K562 (cell line): ENCODE results near the gene SLC6A9. TPM values are rescaled to one million over a fixed set of nuclear protein-coding genes. Genes with fewer than 3 reads are reported as not detected.
A peak's percentile ranks its signal among the peaks of the same experiment; 100 is the strongest.

Experiments
- EWSR1 ChIP-seq: fragments of 450-650 bp; IDR thresholded peaks from 2 replicates; pipeline ENCODE4 v1.6.1; 2018; ENCODE audit warnings: borderline replicate concordance, mild to moderate bottlenecking, low read depth, moderate library complexity; ENCODE audit not compliant: partially characterized antibody
- FUS ChIP-seq: fragments of 200-400 bp; formaldehyde crosslinking; optimal IDR thresholded peaks from 2 replicates; pipeline ENCODE3; 2017; ENCODE audit warnings: low read depth, low read length
- MTA1 ChIP-seq: fragments of 450-650 bp; IDR thresholded peaks from 2 replicates; pipeline ENCODE4 v1.6.1; 2017; ENCODE audit warnings: borderline replicate concordance
- PCBP1 ChIP-seq: fragments of 200-400 bp; formaldehyde crosslinking; IDR thresholded peaks from 2 replicates; pipeline ENCODE4 v1.6.1; 2018; ENCODE audit warnings: mild to moderate bottlenecking, low read depth, low read length; ENCODE audit not compliant: poor library complexity, severe bottlenecking
- ZNF699 ChIP-seq: fragments of 250-450 bp; sonication (Bioruptor Pico); IDR thresholded peaks from 2 replicates; pipeline ENCODE4 v1.8.0; 2021; ENCODE audit warnings: mild to moderate bottlenecking, moderate library complexity; ENCODE audit not compliant: insufficient replicate concordance
- polyA plus RNA-seq, 8 experiments: library from polyadenylated mRNA; depleted of rRNA in 4 of 8; stranded (reverse) in 5 of 8; unstranded in 3 of 8; fragments of >200 nt; fragmentation: Nextera tagmentation in 2 of 8; fragmentation: Illumina TruSeq in 1 of 8; extraction: Ambion mirVana in 2 of 8; extraction: Trizol in 1 of 8; gene quantifications; 2 replicates each; pipeline versions ENCODE4 v1.2.1 to v1.2.3, GENCODE V29; 2011 to 2014; ENCODE audit warnings: inconsistent platforms in 1 of 8, missing spikeins in 1 of 8
- total RNA-seq, 7 experiments: library from RNA; depleted of rRNA in 6 of 7; stranded (reverse); fragments of >200 nt in 6 of 7; fragmentation: Illumina TruSeq in 2 of 7; extraction: Trizol in 2 of 7; gene quantifications; 2 replicates each; pipeline versions ENCODE4 v1.2.1 to v1.2.3, GENCODE V29; 2011 to 2021; ENCODE audit warnings: low replicate concordance in 1 of 7
- TF ChIP-seq, protein P1 (sequence below), 2 experiments: fragments of 450-650 bp; conservative IDR thresholded peaks; 2 replicates each; pipeline ENCODE4 v1.6.1; 2017; ENCODE audit warnings: mild to moderate bottlenecking in 2 of 2, moderate library complexity in 2 of 2
- TF ChIP-seq, protein P2 (sequence below): fragments of 250-450 bp; sonication (Bioruptor Pico); IDR thresholded peaks from 2 replicates; pipeline ENCODE4 v1.4.0; 2020
- TF ChIP-seq, protein P3 (sequence below): fragments of 450-650 bp; IDR thresholded peaks from 2 replicates; pipeline ENCODE4 v1.7.1; 2018; ENCODE audit warnings: mild to moderate bottlenecking, low read depth; ENCODE audit not compliant: partially characterized antibody
- TF ChIP-seq, protein P4 (sequence below): fragments of 450-650 bp; IDR thresholded peaks from 2 replicates; pipeline ENCODE4 v1.6.1; 2016
- TF ChIP-seq, protein P5 (sequence below), 3 experiments: fragments of 200-800 bp in 1 of 3; fragments of 250-450 bp in 1 of 3; fragments of 450-650 bp in 1 of 3; sonication (Bioruptor Pico) in 1 of 3; sonication (Bioruptor generic) in 1 of 3; formaldehyde crosslinking in 1 of 3; IDR thresholded peaks; 2 replicates each; pipeline versions ENCODE4 v1.6.1 to v1.8.0; 2016 to 2022; ENCODE audit warnings: mild to moderate bottlenecking in 2 of 3, missing genetic modification characterization in 2 of 3, missing compliant biosample characterization in 1 of 3, moderate library complexity in 1 of 3

The SLC6A9 gene
- total and polyA plus RNA-seq, 9 of the 15 experiments (the other 6 are each of a cell fraction or from before 2014, with no cell fraction given): 0.17 to 18.7 (median 2.9) TPM

DNA sequence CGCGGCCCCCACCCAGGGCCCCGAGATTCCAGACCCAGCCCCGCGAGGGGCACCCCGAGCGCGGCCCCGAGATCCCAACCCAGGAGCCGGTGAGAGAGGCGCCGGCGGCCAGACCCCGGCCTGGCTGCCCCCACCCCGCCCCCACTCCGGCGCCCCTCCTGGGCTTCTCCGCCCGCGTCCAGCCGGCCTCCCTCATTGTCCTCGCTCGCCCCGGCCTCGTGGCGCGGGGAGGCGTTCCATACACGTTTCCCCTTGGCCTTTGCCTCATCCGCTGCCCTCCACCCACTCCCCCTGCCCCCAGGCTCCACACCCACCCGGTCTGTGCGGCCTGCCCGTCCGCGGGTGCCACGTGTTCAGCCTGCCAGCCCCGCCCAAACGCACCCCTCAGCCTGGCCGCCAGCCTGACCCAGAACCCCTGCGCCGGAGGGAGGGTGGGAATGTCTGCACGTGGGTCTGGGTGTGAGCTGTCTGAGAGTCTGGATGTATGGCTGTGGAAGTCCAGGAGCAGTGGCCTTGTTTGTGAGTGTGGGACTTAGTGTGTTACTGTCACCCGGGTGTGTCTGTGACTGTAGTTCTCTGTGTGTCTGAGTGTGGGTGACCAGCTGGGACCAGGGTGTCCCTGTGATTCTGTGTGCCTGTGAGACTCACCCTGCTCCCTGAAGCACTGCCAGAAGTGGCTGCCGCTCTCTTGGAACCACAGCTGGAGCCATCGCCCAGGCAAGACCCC, 51.6 kb downstream of the SLC6A9 start (continued):
- TF ChIP-seq, protein P1, sequence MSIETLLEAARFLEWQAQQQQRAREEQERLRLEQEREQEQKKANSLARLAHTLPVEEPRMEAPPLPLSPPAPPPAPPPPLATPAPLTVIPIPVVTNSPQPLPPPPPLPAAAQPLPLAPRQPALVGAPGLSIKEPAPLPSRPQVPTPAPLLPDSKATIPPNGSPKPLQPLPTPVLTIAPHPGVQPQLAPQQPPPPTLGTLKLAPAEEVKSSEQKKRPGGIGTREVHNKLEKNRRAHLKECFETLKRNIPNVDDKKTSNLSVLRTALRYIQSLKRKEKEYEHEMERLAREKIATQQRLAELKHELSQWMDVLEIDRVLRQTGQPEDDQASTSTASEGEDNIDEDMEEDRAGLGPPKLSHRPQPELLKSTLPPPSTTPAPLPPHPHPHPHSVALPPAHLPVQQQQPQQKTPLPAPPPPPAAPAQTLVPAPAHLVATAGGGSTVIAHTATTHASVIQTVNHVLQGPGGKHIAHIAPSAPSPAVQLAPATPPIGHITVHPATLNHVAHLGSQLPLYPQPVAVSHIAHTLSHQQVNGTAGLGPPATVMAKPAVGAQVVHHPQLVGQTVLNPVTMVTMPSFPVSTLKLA (conservative IDR thresholded peaks at IDR 0.05): peak; percentile 98
- TF ChIP-seq, protein P2, sequence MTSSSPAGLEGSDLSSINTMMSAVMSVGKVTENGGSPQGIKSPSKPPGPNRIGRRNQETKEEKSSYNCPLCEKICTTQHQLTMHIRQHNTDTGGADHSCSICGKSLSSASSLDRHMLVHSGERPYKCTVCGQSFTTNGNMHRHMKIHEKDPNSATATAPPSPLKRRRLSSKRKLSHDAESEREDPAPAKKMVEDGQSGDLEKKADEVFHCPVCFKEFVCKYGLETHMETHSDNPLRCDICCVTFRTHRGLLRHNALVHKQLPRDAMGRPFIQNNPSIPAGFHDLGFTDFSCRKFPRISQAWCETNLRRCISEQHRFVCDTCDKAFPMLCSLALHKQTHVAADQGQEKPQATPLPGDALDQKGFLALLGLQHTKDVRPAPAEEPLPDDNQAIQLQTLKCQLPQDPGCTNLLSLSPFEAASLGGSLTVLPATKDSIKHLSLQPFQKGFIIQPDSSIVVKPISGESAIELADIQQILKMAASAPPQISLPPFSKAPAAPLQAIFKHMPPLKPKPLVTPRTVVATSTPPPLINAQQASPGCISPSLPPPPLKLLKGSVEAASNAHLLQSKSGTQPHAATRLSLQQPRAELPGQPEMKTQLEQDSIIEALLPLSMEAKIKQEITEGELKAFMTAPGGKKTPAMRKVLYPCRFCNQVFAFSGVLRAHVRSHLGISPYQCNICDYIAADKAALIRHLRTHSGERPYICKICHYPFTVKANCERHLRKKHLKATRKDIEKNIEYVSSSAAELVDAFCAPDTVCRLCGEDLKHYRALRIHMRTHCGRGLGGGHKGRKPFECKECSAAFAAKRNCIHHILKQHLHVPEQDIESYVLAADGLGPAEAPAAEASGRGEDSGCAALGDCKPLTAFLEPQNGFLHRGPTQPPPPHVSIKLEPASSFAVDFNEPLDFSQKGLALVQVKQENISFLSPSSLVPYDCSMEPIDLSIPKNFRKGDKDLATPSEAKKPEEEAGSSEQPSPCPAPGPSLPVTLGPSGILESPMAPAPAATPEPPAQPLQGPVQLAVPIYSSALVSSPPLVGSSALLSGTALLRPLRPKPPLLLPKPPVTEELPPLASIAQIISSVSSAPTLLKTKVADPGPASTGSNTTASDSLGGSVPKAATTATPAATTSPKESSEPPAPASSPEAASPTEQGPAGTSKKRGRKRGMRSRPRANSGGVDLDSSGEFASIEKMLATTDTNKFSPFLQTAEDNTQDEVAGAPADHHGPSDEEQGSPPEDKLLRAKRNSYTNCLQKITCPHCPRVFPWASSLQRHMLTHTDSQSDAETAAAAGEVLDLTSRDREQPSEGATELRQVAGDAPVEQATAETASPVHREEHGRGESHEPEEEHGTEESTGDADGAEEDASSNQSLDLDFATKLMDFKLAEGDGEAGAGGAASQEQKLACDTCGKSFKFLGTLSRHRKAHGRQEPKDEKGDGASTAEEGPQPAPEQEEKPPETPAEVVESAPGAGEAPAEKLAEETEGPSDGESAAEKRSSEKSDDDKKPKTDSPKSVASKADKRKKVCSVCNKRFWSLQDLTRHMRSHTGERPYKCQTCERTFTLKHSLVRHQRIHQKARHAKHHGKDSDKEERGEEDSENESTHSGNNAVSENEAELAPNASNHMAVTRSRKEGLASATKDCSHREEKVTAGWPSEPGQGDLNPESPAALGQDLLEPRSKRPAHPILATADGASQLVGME (CRISPR knock-in tag): no peak
- TF ChIP-seq EWSR1 (no peak), PCBP1 (peak; percentile 51), ZNF699 (CRISPR knock-in tag) (no peak), MTA1 (no peak), FUS (no peak)
- TF ChIP-seq, protein P3, sequence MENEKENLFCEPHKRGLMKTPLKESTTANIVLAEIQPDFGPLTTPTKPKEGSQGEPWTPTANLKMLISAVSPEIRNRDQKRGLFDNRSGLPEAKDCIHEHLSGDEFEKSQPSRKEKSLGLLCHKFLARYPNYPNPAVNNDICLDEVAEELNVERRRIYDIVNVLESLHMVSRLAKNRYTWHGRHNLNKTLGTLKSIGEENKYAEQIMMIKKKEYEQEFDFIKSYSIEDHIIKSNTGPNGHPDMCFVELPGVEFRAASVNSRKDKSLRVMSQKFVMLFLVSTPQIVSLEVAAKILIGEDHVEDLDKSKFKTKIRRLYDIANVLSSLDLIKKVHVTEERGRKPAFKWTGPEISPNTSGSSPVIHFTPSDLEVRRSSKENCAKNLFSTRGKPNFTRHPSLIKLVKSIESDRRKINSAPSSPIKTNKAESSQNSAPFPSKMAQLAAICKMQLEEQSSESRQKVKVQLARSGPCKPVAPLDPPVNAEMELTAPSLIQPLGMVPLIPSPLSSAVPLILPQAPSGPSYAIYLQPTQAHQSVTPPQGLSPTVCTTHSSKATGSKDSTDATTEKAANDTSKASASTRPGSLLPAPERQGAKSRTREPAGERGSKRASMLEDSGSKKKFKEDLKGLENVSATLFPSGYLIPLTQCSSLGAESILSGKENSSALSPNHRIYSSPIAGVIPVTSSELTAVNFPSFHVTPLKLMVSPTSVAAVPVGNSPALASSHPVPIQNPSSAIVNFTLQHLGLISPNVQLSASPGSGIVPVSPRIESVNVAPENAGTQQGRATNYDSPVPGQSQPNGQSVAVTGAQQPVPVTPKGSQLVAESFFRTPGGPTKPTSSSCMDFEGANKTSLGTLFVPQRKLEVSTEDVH: no peak
- TF ChIP-seq, protein P4, sequence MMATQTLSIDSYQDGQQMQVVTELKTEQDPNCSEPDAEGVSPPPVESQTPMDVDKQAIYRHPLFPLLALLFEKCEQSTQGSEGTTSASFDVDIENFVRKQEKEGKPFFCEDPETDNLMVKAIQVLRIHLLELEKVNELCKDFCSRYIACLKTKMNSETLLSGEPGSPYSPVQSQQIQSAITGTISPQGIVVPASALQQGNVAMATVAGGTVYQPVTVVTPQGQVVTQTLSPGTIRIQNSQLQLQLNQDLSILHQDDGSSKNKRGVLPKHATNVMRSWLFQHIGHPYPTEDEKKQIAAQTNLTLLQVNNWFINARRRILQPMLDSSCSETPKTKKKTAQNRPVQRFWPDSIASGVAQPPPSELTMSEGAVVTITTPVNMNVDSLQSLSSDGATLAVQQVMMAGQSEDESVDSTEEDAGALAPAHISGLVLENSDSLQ: no peak; the same call in 1 of the 2 replicates
- TF ChIP-seq, protein P5, sequence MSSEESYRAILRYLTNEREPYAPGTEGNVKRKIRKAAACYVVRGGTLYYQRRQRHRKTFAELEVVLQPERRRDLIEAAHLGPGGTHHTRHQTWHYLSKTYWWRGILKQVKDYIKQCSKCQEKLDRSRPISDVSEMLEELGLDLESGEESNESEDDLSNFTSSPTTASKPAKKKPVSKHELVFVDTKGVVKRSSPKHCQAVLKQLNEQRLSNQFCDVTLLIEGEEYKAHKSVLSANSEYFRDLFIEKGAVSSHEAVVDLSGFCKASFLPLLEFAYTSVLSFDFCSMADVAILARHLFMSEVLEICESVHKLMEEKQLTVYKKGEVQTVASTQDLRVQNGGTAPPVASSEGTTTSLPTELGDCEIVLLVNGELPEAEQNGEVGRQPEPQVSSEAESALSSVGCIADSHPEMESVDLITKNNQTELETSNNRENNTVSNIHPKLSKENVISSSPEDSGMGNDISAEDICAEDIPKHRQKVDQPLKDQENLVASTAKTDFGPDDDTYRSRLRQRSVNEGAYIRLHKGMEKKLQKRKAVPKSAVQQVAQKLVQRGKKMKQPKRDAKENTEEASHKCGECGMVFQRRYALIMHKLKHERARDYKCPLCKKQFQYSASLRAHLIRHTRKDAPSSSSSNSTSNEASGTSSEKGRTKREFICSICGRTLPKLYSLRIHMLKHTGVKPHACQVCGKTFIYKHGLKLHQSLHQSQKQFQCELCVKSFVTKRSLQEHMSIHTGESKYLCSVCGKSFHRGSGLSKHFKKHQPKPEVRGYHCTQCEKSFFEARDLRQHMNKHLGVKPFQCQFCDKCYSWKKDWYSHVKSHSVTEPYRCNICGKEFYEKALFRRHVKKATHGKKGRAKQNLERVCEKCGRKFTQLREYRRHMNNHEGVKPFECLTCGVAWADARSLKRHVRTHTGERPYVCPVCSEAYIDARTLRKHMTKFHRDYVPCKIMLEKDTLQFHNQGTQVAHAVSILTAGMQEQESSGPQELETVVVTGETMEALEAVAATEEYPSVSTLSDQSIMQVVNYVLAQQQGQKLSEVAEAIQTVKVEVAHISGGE (CRISPR knock-in tag; IDR thresholded peaks at IDR 0.05): no peak
